Tibial artery (tissue), 4 donors: ENCODE measurements around the gene LRP6.
"Not testable (repeated sequence)": the region's sequence is repeated elsewhere in the genome, so short reads cannot be mapped to it uniquely, and the experiment has no call there.

Experiments used
- DNase-seq, 2 donors: peaks; one replicate each; pipeline ENCODE4 v3.0.0-alpha.2; 2019
- H3K27ac ChIP-seq, 2 donors: fragments of 200-600 bp; sonication (generic) in 1 of 2; 1 replicate in 1 of 2; 2 replicates in 1 of 2; pipeline ENCODE4 v1.5.1; 2018 to 2019; ENCODE audit warnings: mild to moderate bottlenecking in 1 of 2
- H3K27me3 ChIP-seq, 2 donors: fragments of 200-600 bp; sonication (generic) in 1 of 2; one replicate each; pipeline versions ENCODE4 v1.5.1 to v1.6.0; 2016 to 2019
- H3K36me3 ChIP-seq, 3 donors: fragments of 200-600 bp; sonication (generic) in 2 of 3; one replicate each; pipeline ENCODE4 v1.5.1; 2016 to 2019; ENCODE audit warnings: mild to moderate bottlenecking in 2 of 3
- H3K4me1 ChIP-seq, 4 donors: fragments of 200-600 bp; sonication (generic) in 2 of 4; 1 replicate in 3 of 4; 2 replicates in 1 of 4; pipeline ENCODE4 v1.5.1; 2016 to 2019
- H3K4me3 ChIP-seq, 2 donors: fragments of 200-600 bp; sonication (generic) in 1 of 2; 1 replicate in 1 of 2; 2 replicates in 1 of 2; pipeline ENCODE4 v1.5.1; 2018 to 2019; ENCODE audit warnings: mild to moderate bottlenecking in 2 of 2
- H3K9me3 ChIP-seq, 3 donors: fragments of 200-600 bp; sonication (generic) in 1 of 3; one replicate each; pipeline ENCODE4 v1.5.1; 2016 to 2019
- CTCF ChIP-seq, 2 experiments: fragments of 200-600 bp in 1 of 2; fragments of 450-650 bp in 1 of 2; IDR thresholded peaks; one replicate each; pipeline ENCODE4 v1.5.1; 2017 to 2019; ENCODE audit warnings: antibody characterized with exemption in 2 of 2, mild to moderate bottlenecking in 1 of 2, moderate library complexity in 1 of 2
- intact Hi-C: fragments of 100-400 bp; cut with DNase I; formaldehyde crosslinking; loops from one replicate; pipeline ENCODE4 v1.15.0; 2023; ENCODE audit warnings: low total_unique reads

Gene LRP6

GRCh38 chr12:12265571-12266388 is 1.1 kb downstream of the LRP6 start:
- Histone ChIP-seq H3K4me3 (peak overlapping the region; percentile 64 to 87), H3K4me1 (peaks cover 0 to 20% (median 8%) of the 10 kb centered on the region in 4 donors), H3K27ac (peak overlapping the region; percentile 97 to 99), H3K27me3 (no peaks in the 10 kb centered on the region), H3K9me3 (no peaks in the 10 kb centered on the region), H3K36me3 (no peaks in the 10 kb centered on the region)
- intact Hi-C loops: loop anchor here (5.0 to 10.0 kb wide), 2 partner anchors 449 to 1093 kb away; partner anchors contain the start of genes CDKN1B and SMIM10L1
- no peak for DNase-seq
- no peak for TF ChIP-seq CTCF (IDR thresholded peaks at IDR 0.05)

GRCh38 chr12:12265035-12265434 is 1.8 kb downstream of the LRP6 start:
- Histone ChIP-seq H3K27ac (peak overlapping the region; percentile 97 to 99), H3K36me3 (no peaks in the 10 kb centered on the region), H3K4me3 (peak overlapping the region; percentile 64 to 87), H3K9me3 (no peaks in the 10 kb centered on the region), H3K4me1 (peaks cover 0 to 20% (median 8%) of the 10 kb centered on the region in 4 donors), H3K27me3 (no peaks in the 10 kb centered on the region)
- intact Hi-C loops: loop anchor here (5.0 to 10.0 kb wide), 2 partner anchors 450 to 1093 kb away; partner anchors contain the start of genes CDKN1B and SMIM10L1
- no peak for TF ChIP-seq CTCF (IDR thresholded peaks at IDR 0.05)
- DNase-seq: no peak

GRCh38 chr12:12263909-12264308 is 2.9 kb downstream of the LRP6 start:
- Histone ChIP-seq H3K4me3 (no peak overlapping the region), H3K9me3 (no peaks in the 10 kb centered on the region), H3K4me1 (peaks cover 0 to 20% (median 8%) of the 10 kb centered on the region in 4 donors), H3K36me3 (no peaks in the 10 kb centered on the region), H3K27ac (no peak overlapping the region), H3K27me3 (no peaks in the 10 kb centered on the region)
- intact Hi-C loops: loop anchor here (10.0 kb wide), 1 partner anchor 451 kb away; the partner anchor contains the start of gene CDKN1B
- no peak for TF ChIP-seq CTCF (IDR thresholded peaks at IDR 0.05)
- no peak for DNase-seq

- H3K27ac ChIP-seq, DNase-seq, H3K4me3 ChIP-seq, intact Hi-C loops, H3K36me3 ChIP-seq, H3K27me3 ChIP-seq, H3K9me3 ChIP-seq: not testable (repeated sequence)
- H3K4me1 ChIP-seq: peaks cover 0 to 15% (median 0%) of the 10 kb centered on the region in 4 donors
These were observed 10.5 kb downstream of the LRP6 start for GRCh38 chr12:12256291-12256757.

GRCh38 chr12:12254553-12254952 is 12.3 kb downstream of the LRP6 start:
- intact Hi-C loops: no loop called here
- H3K9me3 ChIP-seq: no peaks in the 10 kb centered on the region
- H3K4me1 ChIP-seq: peaks cover 0 to 15% (median 0%) of the 10 kb centered on the region in 4 donors
- no peaks in the 10 kb centered on the region for H3K36me3 ChIP-seq
- no peak overlapping the region for H3K27ac ChIP-seq
- no peak overlapping the region for H3K4me3 ChIP-seq
- no peak for DNase-seq
- no peaks in the 10 kb centered on the region for H3K27me3 ChIP-seq
- TF ChIP-seq CTCF (IDR thresholded peaks at IDR 0.05): no peak
